ENCODE data around the gene SLC22A6. TPM values are rescaled to one million over a fixed set of nuclear protein-coding genes. Genes with fewer than 3 reads are reported as not detected.

SLC22A6 gene
- total RNA-seq, 1 experiment from 2014 or later = not detected

DNA sequence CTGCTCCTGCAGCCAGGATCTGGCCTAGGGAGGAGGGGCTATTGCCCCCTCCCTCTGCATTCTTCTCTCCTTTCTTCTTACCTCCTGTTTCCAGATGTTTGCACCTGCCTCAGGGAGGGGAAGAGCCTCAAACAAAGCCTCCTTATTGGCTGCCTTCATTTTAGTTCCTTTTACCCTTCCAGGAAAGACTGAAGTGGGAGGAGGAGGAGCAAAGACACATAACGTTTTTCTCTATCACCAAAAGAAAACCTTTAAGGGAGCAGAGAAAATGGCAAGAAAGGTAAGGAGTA is 50.3 kb downstream of the SLC22A6 start:
- no peak overlapping the region for H3K27ac Mint-ChIP-seq (ENCODE audit: low read depth, unreplicated experiment)
- no peaks in the 10 kb centered on the region for H3K27me3 Mint-ChIP-seq (ENCODE audit: insufficient read depth, unreplicated experiment)
- BruUV-seq (replicated peaks) = no TSS peak
- peaks cover 8% of the 10 kb centered on the region for H3K4me1 Mint-ChIP-seq (ENCODE audit: insufficient read depth, unreplicated experiment)
- no peak overlapping the region for H3K4me3 Mint-ChIP-seq (ENCODE audit: unreplicated experiment)
- ChIA-PET POLR2A (no interaction called here), CTCF (no interaction called here)
- no peaks in the 10 kb centered on the region for H3K36me3 Mint-ChIP-seq (ENCODE audit: insufficient read depth, unreplicated experiment)
- TF ChIP-seq, protein P1, sequence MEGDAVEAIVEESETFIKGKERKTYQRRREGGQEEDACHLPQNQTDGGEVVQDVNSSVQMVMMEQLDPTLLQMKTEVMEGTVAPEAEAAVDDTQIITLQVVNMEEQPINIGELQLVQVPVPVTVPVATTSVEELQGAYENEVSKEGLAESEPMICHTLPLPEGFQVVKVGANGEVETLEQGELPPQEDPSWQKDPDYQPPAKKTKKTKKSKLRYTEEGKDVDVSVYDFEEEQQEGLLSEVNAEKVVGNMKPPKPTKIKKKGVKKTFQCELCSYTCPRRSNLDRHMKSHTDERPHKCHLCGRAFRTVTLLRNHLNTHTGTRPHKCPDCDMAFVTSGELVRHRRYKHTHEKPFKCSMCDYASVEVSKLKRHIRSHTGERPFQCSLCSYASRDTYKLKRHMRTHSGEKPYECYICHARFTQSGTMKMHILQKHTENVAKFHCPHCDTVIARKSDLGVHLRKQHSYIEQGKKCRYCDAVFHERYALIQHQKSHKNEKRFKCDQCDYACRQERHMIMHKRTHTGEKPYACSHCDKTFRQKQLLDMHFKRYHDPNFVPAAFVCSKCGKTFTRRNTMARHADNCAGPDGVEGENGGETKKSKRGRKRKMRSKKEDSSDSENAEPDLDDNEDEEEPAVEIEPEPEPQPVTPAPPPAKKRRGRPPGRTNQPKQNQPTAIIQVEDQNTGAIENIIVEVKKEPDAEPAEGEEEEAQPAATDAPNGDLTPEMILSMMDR (IDR thresholded peaks at IDR 0.05; ENCODE audit: unreplicated experiment) = no peak
- no peak for DNase-seq (ENCODE audit: unreplicated experiment)
- intact Hi-C loops (cut with micrococcal nuclease) = no loop called here
- peaks cover 10% of the 10 kb centered on the region for H3K9me3 Mint-ChIP-seq (ENCODE audit: unreplicated experiment)

DNA sequence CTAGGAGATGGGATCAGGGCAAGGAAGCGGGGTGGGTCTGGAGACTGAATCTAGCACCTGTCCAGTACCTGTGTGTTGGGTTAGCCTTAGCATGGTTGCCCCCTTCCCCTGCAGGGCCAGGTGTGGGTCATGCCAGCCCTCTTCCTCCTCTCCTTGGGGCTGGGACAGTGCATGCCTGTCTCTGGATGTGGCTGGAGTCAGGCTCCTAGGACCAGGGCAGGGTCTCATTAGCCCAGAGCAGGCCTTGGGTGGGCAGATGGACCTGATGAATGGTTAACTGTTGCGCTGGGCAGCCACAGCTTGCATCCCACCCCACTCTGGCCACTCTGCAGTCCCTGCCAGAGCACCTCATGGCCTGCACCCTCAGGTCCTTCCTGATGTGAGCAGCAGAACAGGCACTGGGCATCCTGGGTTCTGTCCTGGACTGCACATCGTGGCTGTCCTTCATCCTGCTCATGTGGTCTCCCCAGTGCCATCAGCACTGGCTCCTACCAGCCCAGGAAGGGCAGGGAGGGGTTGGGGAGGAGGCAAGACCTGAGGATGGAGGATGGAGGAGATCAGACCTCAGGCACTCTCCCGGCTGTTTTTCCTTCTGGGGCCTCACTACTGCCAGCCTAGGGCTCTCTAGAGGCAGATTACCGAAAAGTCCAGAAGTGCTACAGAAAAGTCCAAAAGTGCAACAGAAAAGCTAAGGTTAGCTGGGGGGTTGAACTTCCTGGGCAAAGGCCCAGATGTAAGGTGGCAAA is 50.8 kb downstream of the SLC22A6 start:
- Mint-ChIP-seq H3K4me3 (ENCODE audit: unreplicated experiment) (no peak overlapping the region), H3K27me3 (ENCODE audit: insufficient read depth, unreplicated experiment) (peaks cover under 1% of the 10 kb centered on the region), H3K27ac (ENCODE audit: low read depth, unreplicated experiment) (no peak overlapping the region), H3K9me3 (ENCODE audit: unreplicated experiment) (peaks cover 10% of the 10 kb centered on the region), H3K36me3 (ENCODE audit: insufficient read depth, unreplicated experiment) (no peaks in the 10 kb centered on the region), H3K4me1 (ENCODE audit: insufficient read depth, unreplicated experiment) (peaks cover 8% of the 10 kb centered on the region)
- DNase-seq (ENCODE audit: unreplicated experiment) = no peak
- BruUV-seq (replicated peaks) = no TSS peak
- TF ChIP-seq, protein P1 (IDR thresholded peaks at IDR 0.05; ENCODE audit: unreplicated experiment) = no peak
- ChIA-PET POLR2A (interaction anchor here (0.6 kb wide), 1 partner anchor 204 kb away, joined by 3 read pairs; no protein-coding TSS in a partner anchor), CTCF (interaction anchor here (2.1 kb wide), 1 partner anchor 90 kb away, joined by 13 read pairs; no protein-coding TSS in a partner anchor)
- intact Hi-C loops (cut with micrococcal nuclease) = no loop called here

- ChIA-PET POLR2A (interaction anchor here (0.6 kb wide), 1 partner anchor 203 kb away, joined by 3 read pairs; no protein-coding TSS in a partner anchor), CTCF (interaction anchor here (2.1 kb wide), 1 partner anchor 90 kb away, joined by 13 read pairs; no protein-coding TSS in a partner anchor)
- H3K36me3 Mint-ChIP-seq (ENCODE audit: insufficient read depth, unreplicated experiment) = no peaks in the 10 kb centered on the region
- intact Hi-C loops (cut with micrococcal nuclease) = no loop called here
- peaks cover 7% of the 10 kb centered on the region for H3K27me3 Mint-ChIP-seq (ENCODE audit: insufficient read depth, unreplicated experiment)
- TF ChIP-seq, protein P1 (IDR thresholded peaks at IDR 0.05; ENCODE audit: unreplicated experiment) = no peak
- H3K9me3 Mint-ChIP-seq (ENCODE audit: unreplicated experiment) = peaks cover 10% of the 10 kb centered on the region
- no TSS peak for BruUV-seq (replicated peaks)
- no peak overlapping the region for H3K4me3 Mint-ChIP-seq (ENCODE audit: unreplicated experiment)
- H3K27ac Mint-ChIP-seq (ENCODE audit: low read depth, unreplicated experiment) = no peak overlapping the region
- peaks cover 8% of the 10 kb centered on the region for H3K4me1 Mint-ChIP-seq (ENCODE audit: insufficient read depth, unreplicated experiment)
- DNase-seq (ENCODE audit: unreplicated experiment) = no peak
These were observed 51.5 kb downstream of the SLC22A6 start for GRCh38 chr11:62933285-62933684.

DNA sequence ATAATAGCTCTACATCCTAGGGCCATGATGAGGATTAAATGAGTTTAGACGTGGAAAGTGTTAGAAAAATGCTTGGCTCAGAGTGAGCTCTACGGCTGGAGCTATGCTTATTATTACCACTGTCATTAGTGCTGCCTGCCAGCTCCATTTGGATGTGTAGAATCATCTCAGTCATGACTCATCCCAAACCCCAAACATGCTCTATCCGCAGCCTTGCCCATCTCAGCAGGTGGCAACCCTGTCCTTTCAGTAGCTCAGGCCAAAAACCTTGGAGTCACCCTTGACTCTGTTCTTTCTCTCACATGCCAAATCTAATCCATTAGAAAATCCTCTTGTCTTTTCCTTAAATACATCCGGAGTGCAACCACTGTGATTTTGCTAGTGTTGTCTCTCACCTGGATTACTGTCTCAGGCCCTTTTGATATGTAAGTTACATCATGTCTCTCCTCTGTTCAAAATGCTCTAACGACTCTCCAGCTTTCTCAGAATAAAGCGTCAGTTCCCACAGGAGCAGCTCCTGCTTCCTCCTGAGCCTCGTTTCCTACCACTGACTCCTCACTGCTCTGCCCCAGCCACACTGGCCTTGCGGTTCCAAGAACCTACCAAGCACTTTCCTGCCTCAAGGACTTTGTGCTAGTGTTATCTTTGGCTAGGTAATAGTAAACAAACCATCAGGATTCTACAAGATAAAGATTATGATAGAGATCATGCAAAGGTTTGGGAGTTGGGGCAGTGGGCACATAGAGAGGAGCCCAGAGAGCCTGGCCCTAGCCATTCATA is 53.1 kb downstream of the SLC22A6 start:
- no TSS peak for BruUV-seq (replicated peaks)
- Mint-ChIP-seq H3K4me3 (ENCODE audit: unreplicated experiment) (no peak overlapping the region), H3K9me3 (ENCODE audit: unreplicated experiment) (no peaks in the 10 kb centered on the region), H3K27ac (ENCODE audit: low read depth, unreplicated experiment) (no peak overlapping the region), H3K4me1 (ENCODE audit: insufficient read depth, unreplicated experiment) (peaks cover 8% of the 10 kb centered on the region), H3K27me3 (ENCODE audit: insufficient read depth, unreplicated experiment) (peaks cover 18% of the 10 kb centered on the region), H3K36me3 (ENCODE audit: insufficient read depth, unreplicated experiment) (no peaks in the 10 kb centered on the region)
- POLR2A ChIA-PET = interaction anchor here (0.5 to 1.1 kb wide), 2 partner anchors 9 to 430 kb away, joined by 3 read pairs; no protein-coding TSS in a partner anchor
- CTCF ChIA-PET = interaction anchor here (0.6 to 4.2 kb wide), 12 partner anchors 9 to 599 kb away, joined by 3 to 28 read pairs (median 3); partner anchors contain the start of gene TMEM223
- TF ChIP-seq, protein P1 (IDR thresholded peaks at IDR 0.05; ENCODE audit: unreplicated experiment) = no peak
- intact Hi-C loops (cut with micrococcal nuclease) = no loop called here
- peak; percentile 79 for DNase-seq (ENCODE audit: unreplicated experiment)
